ENCODE results near the gene GAL3ST2. TPM values are rescaled to one million over a fixed set of nuclear protein-coding genes. Genes with fewer than 3 reads are reported as not detected.

Gene GAL3ST2
- total and polyA plus RNA-seq, 2 of the 8 experiments (the other 6 are each of a cell fraction or from before 2014, with no cell fraction given) = not detected

DNA sequence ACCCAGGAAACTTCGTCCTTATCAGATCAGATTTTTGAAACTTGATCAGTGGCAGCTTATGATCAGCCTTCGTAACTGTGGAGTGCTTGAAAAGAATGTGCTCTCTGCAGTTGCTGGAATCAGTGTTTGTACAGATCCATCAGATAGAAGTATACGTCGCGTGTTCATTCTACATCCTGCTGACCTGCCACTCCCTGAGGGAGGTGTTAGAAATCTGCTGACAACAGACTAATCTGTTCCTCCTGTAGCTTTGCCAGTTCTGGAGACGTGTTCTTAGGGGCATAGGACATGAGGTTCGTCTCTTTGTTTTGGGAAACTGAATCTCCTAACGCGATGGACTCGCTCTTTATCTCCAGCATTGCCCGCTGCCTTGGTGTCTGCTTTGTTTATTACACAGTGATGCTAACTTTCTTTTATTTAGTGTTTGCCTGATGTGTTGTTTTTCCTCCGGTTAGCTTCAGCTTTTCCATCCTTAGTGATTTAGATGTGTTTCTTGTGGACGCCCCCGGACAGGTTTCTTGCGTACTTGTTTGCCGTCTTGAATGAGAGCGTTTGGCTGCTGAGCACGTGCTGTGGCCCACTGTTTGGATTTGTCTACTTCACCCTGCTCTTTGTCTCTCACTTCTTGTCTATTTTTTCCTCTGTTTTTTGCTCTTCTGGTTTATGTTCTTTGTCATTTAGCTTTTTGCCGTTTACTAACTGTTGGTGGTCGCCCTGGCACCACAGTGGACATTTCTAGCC, 17.4 kb upstream of the GAL3ST2 start:
- no peak overlapping the region for H3K4me2 ChIP-seq (ENCODE audit: insufficient read depth in 1 of 2, low read depth in 2 of 2, low read length in 2 of 2)
- no peak overlapping the region for H3K23ac ChIP-seq (ENCODE audit: insufficient read length)
- H4K20me1 ChIP-seq (replicated peaks in 1 of 2; ENCODE audit: control insufficient read depth in 1 of 2, insufficient read depth in 2 of 2, low read length in 2 of 2) = peaks cover 0 to 2% of the 10 kb centered on the region in 2 experiments
- H3K23me2 ChIP-seq (ENCODE audit: low read depth, low read length) = no peaks in the 10 kb centered on the region
- H3K4ac ChIP-seq (replicated peaks; ENCODE audit: insufficient read length, low read depth, low read length) = no peak overlapping the region
- H3K18ac ChIP-seq (ENCODE audit: extremely low read depth, low read length) = no peak overlapping the region
- H4K8ac ChIP-seq (ENCODE audit: extremely low read depth, insufficient read depth, low read length) = no peak overlapping the region
- H3K27ac ChIP-seq (ENCODE audit: low read depth, low read length) = no peak overlapping the region
- H3K79me1 ChIP-seq (ENCODE audit: low read depth, low read length) = no peaks in the 10 kb centered on the region; the same call in 1 of the 2 replicates
- no peak overlapping the region for H2BK20ac ChIP-seq (ENCODE audit: low read length)
- no peak overlapping the region for H2AK5ac ChIP-seq (ENCODE audit: low read depth, low read length)
- no peak overlapping the region for H4K91ac ChIP-seq (replicated peaks; ENCODE audit: insufficient read length, low read length)
- H2BK120ac ChIP-seq (replicated peaks; ENCODE audit: low read depth, low read length) = no peak overlapping the region
- H2BK5ac ChIP-seq (ENCODE audit: low read depth, low read length) = no peak overlapping the region
- H2AFZ ChIP-seq (ENCODE audit: low read length) = no peak overlapping the region
- peaks cover 0 to 2% (median 0%) of the 10 kb centered on the region in 4 experiments; a peak in 1 of 7 replicates for H3K4me1 ChIP-seq (replicated peaks in 1 of 4; ENCODE audit: control insufficient read depth in 3 of 4, insufficient read depth in 4 of 4, low read length in 3 of 4)
- no peak overlapping the region; the same call in 1 of the 2 replicates for H2BK15ac ChIP-seq (ENCODE audit: low read length)
- no peaks in the 10 kb centered on the region; a peak in 1 of 8 replicates for H3K36me3 ChIP-seq (ENCODE audit: control insufficient read depth in 2 of 4, insufficient read depth in 4 of 4, low read length in 3 of 4)
- H3K79me2 ChIP-seq (ENCODE audit: control insufficient read depth in 1 of 2, insufficient read depth in 2 of 2, low read length in 2 of 2) = no peaks in the 10 kb centered on the region
- no peak for DNase-seq (ENCODE audit: low read depth in 1 of 2, low spot score in 2 of 2)
- no peak overlapping the region for H3K14ac ChIP-seq (ENCODE audit: insufficient read length)
- no peak overlapping the region for H2BK12ac ChIP-seq (ENCODE audit: low read depth, low read length)
- peaks cover 6 to 8% of the 10 kb centered on the region in 2 experiments; a peak in 3 of 4 replicates for H3K9me3 ChIP-seq (ENCODE audit: insufficient read depth in 2 of 2, low read depth in 1 of 2, low read length in 1 of 2)
- CTCF ChIA-PET (ENCODE audit: partially characterized antibody) = interaction anchor here (1.6 kb wide), 1 partner anchor 9 kb away, joined by 5 read pairs; no protein-coding TSS in a partner anchor
- no peak overlapping the region for H3K9ac ChIP-seq (replicated peaks in 1 of 4; ENCODE audit: extremely low read depth in 1 of 4, low read depth in 3 of 4, low read length in 3 of 4)
- 85% methylated on average over 20 of the region's 20 CpGs; no CpG with 5 or more reads in 1 of the 2 experiments for WGBS, 2 experiments (ENCODE audit: extremely low coverage in 1 of 2, insufficient coverage in 1 of 2, insufficient read length in 1 of 2, insufficient replicate concordance in 2 of 2, low coverage in 1 of 2, low lambda C conversion rate in 2 of 2, missing lambda C conversion rate in 1 of 2)
- no peak overlapping the region for H4K5ac ChIP-seq (ENCODE audit: insufficient read length, low read depth, low read length)
- no peak for TF ChIP-seq JUND (IDR thresholded peaks at IDR 0.05; ENCODE audit: low read length)
- no peak for TF ChIP-seq TCF12 (IDR thresholded peaks at IDR 0.05; ENCODE audit: low read depth, low read length)
- TF ChIP-seq CBX8 (IDR thresholded peaks at IDR 0.05; ENCODE audit: borderline replicate concordance, low read depth, low read length) = no peak
- POLR2A ChIA-PET (ENCODE audit: partially characterized antibody) = no interaction called here
- no peak overlapping the region for H3K56ac ChIP-seq (replicated peaks; ENCODE audit: insufficient read length, low read depth, low read length)
- H3K27me3 ChIP-seq (replicated peaks in 1 of 4; ENCODE audit: control insufficient read depth in 3 of 4, extremely low read depth in 1 of 4, insufficient read depth in 3 of 4, low read length in 3 of 4) = no peaks in the 10 kb centered on the region
- no peak overlapping the region for H3K4me3 ChIP-seq (ENCODE audit: extremely low read depth in 1 of 4, insufficient read depth in 2 of 4, low read depth in 3 of 4, low read length in 4 of 4)
- FAIRE-seq = no peak

Measured in H1 (cell line).